ENCODE results near the gene DENND1A. TPM values are rescaled to one million over a fixed set of nuclear protein-coding genes. Genes with fewer than 3 reads are reported as not detected.

The DENND1A gene
- total RNA-seq, 2 experiments from 2014 or later, result 13.9 to 20.3 TPM

GRCh38 chr9:123346026-123346425 is 583.9 kb downstream of the DENND1A start:
- no peaks in the 10 kb centered on the region for H3K9me3 Mint-ChIP-seq
- no peak for ATAC-seq (ENCODE audit: low read depth)
- peaks cover 3% of the 10 kb centered on the region for H3K4me1 Mint-ChIP-seq
- H3K27ac Mint-ChIP-seq, result no peak overlapping the region
- no peak overlapping the region for H3K4me3 Mint-ChIP-seq
- POLR2A ChIA-PET, result no interaction called here
- H3K27me3 Mint-ChIP-seq, result no peaks in the 10 kb centered on the region
- no peak for DNase-seq
- no peaks in the 10 kb centered on the region for H3K36me3 Mint-ChIP-seq

DNA sequence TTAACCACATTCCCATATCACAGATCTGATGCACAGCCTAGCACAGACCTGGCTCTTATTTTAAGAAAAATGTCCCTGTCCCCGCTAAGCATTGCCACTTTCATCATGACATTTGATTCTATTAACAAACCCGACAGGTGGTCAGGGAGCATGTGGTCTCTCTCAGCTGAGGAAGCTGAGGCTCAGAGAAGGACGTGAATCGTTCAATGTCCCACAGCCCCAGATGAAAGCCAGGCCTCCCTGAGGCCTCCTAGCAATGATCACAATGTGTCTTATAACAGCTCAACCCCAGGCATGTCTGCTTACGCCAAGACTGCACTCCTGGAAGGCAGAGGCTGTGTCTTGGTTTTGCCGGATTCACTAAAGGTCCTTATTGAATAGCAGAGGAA is 584.4 kb downstream of the DENND1A start:
- no peaks in the 10 kb centered on the region for H3K9me3 Mint-ChIP-seq
- H3K27me3 Mint-ChIP-seq, result no peaks in the 10 kb centered on the region
- POLR2A ChIA-PET, result no interaction called here
- peaks cover 8% of the 10 kb centered on the region for H3K4me1 Mint-ChIP-seq
- peak overlapping the region; percentile 63 for H3K27ac Mint-ChIP-seq
- ATAC-seq (ENCODE audit: low read depth) (no peak), DNase-seq (no peak)
- H3K4me3 Mint-ChIP-seq, result no peak overlapping the region
- no peaks in the 10 kb centered on the region for H3K36me3 Mint-ChIP-seq

- POLR2A ChIA-PET, result no interaction called here
- H3K4me1 Mint-ChIP-seq, result peaks cover 19% of the 10 kb centered on the region
- no peak for ATAC-seq (ENCODE audit: low read depth)
- H3K9me3 Mint-ChIP-seq, result no peaks in the 10 kb centered on the region
- DNase-seq, result no peak
- H3K4me3 Mint-ChIP-seq, result no peak overlapping the region
- H3K36me3 Mint-ChIP-seq, result no peaks in the 10 kb centered on the region
- H3K27me3 Mint-ChIP-seq, result no peaks in the 10 kb centered on the region
- no peak overlapping the region for H3K27ac Mint-ChIP-seq
Observed at GRCh38 chr9:123344192-123344949, 585.6 kb downstream of the DENND1A start.

DNA sequence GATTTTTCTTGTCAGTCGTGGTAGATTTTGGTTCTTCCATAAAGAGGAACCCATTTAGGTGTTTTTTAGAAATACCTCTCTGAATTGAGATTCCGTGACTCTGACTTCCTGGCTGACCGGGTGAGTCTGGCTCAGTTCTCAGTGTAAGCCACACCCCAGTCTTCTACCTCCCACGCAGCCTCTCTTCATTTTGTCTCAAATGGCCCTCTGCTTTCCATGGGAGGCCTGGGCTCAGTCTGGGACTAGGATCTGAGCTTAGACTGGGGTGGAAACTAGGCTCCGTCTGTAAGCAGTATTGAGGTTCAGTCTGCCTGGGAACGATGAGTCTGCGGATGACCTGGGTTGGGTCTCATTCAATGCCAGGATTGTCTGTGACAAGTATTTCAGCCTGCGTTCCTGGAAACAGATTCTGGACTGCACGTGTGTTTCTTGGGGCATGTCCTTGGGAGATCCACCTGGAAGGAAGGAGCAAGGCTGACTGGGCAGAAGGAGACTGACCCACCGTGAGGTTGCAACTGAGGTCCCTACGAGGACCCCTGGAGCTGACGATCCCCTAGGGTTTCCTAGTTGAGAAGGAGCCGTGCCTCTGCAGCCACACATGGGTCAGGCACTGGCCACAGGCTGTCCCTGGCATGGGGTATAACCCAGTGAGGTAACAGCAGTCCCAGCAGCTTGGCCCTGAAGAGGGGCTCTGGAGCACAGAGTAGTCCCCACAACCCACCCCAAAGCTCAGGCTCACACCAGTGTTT is 586.3 kb downstream of the DENND1A start:
- Mint-ChIP-seq H3K9me3 (no peaks in the 10 kb centered on the region), H3K36me3 (no peaks in the 10 kb centered on the region), H3K4me1 (peaks cover 26% of the 10 kb centered on the region), H3K27ac (no peak overlapping the region), H3K4me3 (no peak overlapping the region), H3K27me3 (no peaks in the 10 kb centered on the region)
- POLR2A ChIA-PET, result no interaction called here
- no peak for ATAC-seq (ENCODE audit: low read depth)
- no peak for DNase-seq

DNA sequence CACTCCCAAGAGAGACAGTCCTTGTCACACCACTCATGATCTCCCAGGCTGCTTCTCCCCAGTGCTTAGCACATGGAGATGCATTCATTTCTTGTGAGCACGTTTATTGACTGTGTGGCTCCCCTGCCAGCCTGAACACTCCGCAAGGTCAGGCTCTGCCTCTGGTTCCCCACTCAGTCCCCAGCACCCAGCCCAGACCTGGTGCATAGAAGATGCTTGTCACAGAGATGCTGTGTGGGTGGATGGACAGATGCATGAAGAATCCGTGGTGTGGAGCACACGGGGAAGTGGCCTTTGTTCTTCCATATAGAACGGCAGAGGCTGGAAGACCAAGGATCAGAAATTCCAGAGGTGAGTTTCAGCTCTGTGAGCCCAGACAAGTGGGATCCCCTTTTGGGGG is 587.7 kb downstream of the DENND1A start:
- Mint-ChIP-seq H3K9me3 (no peaks in the 10 kb centered on the region), H3K27me3 (no peaks in the 10 kb centered on the region), H3K4me1 (peaks cover 30% of the 10 kb centered on the region), H3K36me3 (no peaks in the 10 kb centered on the region), H3K27ac (no peak overlapping the region), H3K4me3 (no peak overlapping the region)
- DNase-seq (no peak), ATAC-seq (ENCODE audit: low read depth) (no peak)
- POLR2A ChIA-PET, result no interaction called here

DNA sequence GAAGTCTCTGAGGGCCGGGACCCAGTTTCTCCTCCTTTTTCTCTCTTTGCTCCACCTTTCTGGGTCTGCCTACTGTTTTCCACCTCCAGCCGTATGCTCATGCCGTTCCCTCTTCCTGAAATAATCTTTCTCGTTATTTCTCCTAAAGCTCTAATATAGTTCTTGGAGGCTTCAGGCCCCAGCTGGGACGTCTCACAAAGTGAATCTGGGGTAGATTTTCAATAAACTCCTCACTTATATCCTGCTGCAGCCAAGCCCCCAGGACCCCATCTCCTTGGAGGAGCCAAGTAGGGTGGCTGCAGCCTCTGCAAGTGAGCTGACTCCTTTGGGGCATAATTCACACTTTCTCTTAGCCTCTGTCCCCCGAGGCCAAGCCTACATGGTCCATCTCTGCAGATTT is 588.1 kb downstream of the DENND1A start:
- ATAC-seq (ENCODE audit: low read depth) (no peak), DNase-seq (no peak)
- Mint-ChIP-seq H3K4me1 (peaks cover 33% of the 10 kb centered on the region), H3K9me3 (no peaks in the 10 kb centered on the region), H3K4me3 (no peak overlapping the region), H3K27me3 (no peaks in the 10 kb centered on the region), H3K27ac (peak overlapping the region; percentile 5), H3K36me3 (no peaks in the 10 kb centered on the region)
- POLR2A ChIA-PET, result interaction anchor here (4.5 kb wide), 1 partner anchor 16 kb away, joined by 83 read pairs; no protein-coding TSS in a partner anchor

DNA sequence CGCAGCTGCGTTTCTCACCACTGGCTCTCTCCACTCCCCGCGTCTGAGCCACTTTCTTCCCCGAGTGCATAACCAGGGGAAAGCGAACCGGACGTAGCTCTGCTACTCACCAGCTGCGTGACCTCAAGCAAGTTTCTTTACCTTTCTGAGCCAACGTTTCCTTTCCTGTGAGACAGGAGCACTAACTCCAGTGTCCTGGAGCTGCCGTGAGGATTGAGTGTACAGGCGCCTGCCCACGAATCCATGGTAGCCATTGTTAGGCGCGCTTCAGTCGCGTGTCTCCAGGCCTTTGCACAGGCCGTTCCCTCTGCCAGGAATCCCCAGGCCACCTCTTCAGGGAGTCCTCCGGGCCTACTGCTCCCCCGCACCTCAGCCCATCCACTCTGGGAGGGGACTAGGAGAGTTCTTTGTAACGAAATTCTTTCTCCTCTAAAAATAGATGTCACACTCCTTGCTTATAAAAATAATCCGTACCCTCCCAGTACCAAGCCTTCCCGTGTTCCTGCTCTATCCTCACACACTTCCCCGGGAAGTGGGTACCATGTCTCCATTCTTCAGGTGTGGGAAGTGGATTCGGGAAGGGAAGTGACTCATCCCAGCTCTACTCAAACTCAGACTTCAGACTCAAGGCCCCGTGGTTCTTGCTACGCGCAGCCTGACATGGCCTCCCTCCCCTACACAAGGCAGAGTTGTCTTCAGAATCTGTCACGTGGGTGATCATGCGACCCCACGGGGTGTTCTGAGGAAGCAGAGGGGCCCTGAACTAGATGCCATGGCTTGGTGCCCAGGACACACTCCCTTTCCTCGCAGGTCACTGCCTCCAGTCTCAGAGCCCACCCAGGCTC is 590.0 kb downstream of the DENND1A start:
- peak overlapping the region; percentile 98 for H3K27ac Mint-ChIP-seq
- peaks cover 34% of the 10 kb centered on the region for H3K4me1 Mint-ChIP-seq
- POLR2A ChIA-PET, result interaction anchor here (0.6 to 4.5 kb wide), 11 partner anchors 10 to 427 kb away, joined by 3 to 83 read pairs (median 5); partner anchors contain the start of genes CRB2 and ZBTB6
- DNase-seq (peak; percentile 49), ATAC-seq (ENCODE audit: low read depth) (peak; percentile 69)
- H3K36me3 Mint-ChIP-seq, result no peaks in the 10 kb centered on the region
- H3K27me3 Mint-ChIP-seq, result no peaks in the 10 kb centered on the region
- H3K4me3 Mint-ChIP-seq, result peak overlapping the region; percentile 89
- H3K9me3 Mint-ChIP-seq, result no peaks in the 10 kb centered on the region

GRCh38 chr9:123338710-123339665 is 590.9 kb downstream of the DENND1A start:
- peak overlapping the region; percentile 89 for H3K4me3 Mint-ChIP-seq
- H3K36me3 Mint-ChIP-seq, result no peaks in the 10 kb centered on the region
- no peaks in the 10 kb centered on the region for H3K9me3 Mint-ChIP-seq
- peak overlapping the region; percentile 98 for H3K27ac Mint-ChIP-seq
- no peaks in the 10 kb centered on the region for H3K27me3 Mint-ChIP-seq
- ATAC-seq (ENCODE audit: low read depth) (peak; percentile 80), DNase-seq (peak; percentile 72)
- peaks cover 36% of the 10 kb centered on the region for H3K4me1 Mint-ChIP-seq
- POLR2A ChIA-PET, result interaction anchor here (0.6 to 4.5 kb wide), 10 partner anchors 9 to 426 kb away, joined by 3 to 83 read pairs (median 5); partner anchors contain the start of genes CRB2 and ZBTB6

DNA sequence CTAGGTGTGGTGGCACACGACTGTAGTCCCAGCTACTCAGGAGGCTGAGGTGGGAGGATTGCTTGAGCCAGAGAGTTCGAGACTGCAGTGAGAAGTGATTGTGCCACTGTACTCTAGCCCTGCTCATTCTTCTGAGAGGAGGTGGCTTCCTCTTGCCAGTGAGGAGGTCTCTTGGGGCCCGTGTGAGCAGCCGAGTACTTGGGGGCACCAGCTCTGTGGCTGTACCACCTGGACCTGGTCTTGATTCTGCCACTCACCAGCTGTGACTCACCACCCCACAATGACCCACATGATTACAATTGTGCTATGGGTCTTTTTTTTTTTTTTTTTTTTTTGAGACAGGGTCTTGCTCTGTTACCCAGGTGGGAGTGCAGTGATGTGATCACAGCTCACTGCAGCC is 592.0 kb downstream of the DENND1A start:
- Mint-ChIP-seq H3K4me3 (no peak overlapping the region), H3K9me3 (no peaks in the 10 kb centered on the region), H3K27ac (peak overlapping the region; percentile 42), H3K27me3 (no peaks in the 10 kb centered on the region), H3K4me1 (peaks cover 36% of the 10 kb centered on the region), H3K36me3 (no peaks in the 10 kb centered on the region)
- no peak for ATAC-seq (ENCODE audit: low read depth)
- POLR2A ChIA-PET, result interaction anchor here (0.9 to 4.5 kb wide), 2 partner anchors 13 to 33 kb away, joined by 3 to 83 read pairs; no protein-coding TSS in a partner anchor
- DNase-seq, result no peak

- no peaks in the 10 kb centered on the region for H3K27me3 Mint-ChIP-seq
- H3K9me3 Mint-ChIP-seq, result no peaks in the 10 kb centered on the region
- H3K4me3 Mint-ChIP-seq, result no peak overlapping the region
- ATAC-seq (ENCODE audit: low read depth) (no peak), DNase-seq (no peak)
- H3K27ac Mint-ChIP-seq, result no peak overlapping the region
- peaks cover 36% of the 10 kb centered on the region for H3K4me1 Mint-ChIP-seq
- POLR2A ChIA-PET, result no interaction called here
- H3K36me3 Mint-ChIP-seq, result no peaks in the 10 kb centered on the region
Observed at GRCh38 chr9:123336959-123337358, 593.0 kb downstream of the DENND1A start.

DNA sequence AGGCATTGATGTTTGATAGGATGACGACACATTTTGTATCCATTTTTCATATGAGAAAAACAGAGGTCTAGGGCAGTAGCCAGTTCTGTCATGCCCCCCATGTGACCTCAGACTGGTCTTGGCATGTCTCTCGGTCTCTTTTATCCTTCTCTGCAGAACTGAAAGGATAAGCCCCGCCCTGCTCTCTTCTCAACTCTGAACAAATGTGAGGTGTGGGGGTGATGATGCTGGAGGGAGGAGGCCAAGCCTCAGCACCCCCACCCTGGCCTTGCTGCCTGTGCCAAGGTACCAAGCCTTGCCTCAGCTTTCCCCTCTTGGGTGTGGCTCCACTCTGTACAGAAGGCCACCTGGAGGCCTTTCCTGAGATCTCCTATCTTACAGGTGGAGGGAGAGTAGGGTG is 593.5 kb downstream of the DENND1A start:
- DNase-seq, result no peak
- Mint-ChIP-seq H3K9me3 (no peaks in the 10 kb centered on the region), H3K4me3 (no peak overlapping the region), H3K27me3 (no peaks in the 10 kb centered on the region), H3K4me1 (peaks cover 36% of the 10 kb centered on the region), H3K27ac (no peak overlapping the region), H3K36me3 (no peaks in the 10 kb centered on the region)
- ATAC-seq (ENCODE audit: low read depth), result no peak
- POLR2A ChIA-PET, result interaction anchor here (1.4 kb wide), 1 partner anchor 10 kb away, joined by 4 read pairs; no protein-coding TSS in a partner anchor

DNA sequence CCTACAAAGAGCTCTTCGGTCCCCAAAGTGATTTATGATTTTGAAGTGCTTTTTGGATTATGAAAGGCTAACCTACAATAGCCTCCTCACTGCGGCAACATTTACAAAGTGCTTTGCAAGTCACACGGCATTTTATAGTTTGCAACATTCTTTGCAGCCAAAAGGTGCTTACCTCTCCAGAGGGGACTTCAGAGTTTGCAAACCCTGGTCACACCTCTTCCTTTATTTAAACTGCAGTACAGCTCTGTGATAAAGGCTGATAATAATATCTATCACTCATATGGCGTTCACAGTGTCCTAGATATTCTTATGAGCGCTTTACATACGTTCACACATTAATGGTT is 594.0 kb downstream of the DENND1A start:
- no peaks in the 10 kb centered on the region for H3K36me3 Mint-ChIP-seq
- POLR2A ChIA-PET, result interaction anchor here (1.4 kb wide), 1 partner anchor 9 kb away, joined by 4 read pairs; no protein-coding TSS in a partner anchor

More for the DNA sequence above, 594.0 kb downstream of the DENND1A start:
- H3K27me3 Mint-ChIP-seq, result no peaks in the 10 kb centered on the region
- no peak for DNase-seq
- no peaks in the 10 kb centered on the region for H3K9me3 Mint-ChIP-seq
- peaks cover 32% of the 10 kb centered on the region for H3K4me1 Mint-ChIP-seq
- H3K4me3 Mint-ChIP-seq, result no peak overlapping the region
- no peak for ATAC-seq (ENCODE audit: low read depth)
- no peak overlapping the region for H3K27ac Mint-ChIP-seq
